HG02885 (cell line): ENCODE results near the gene ITIH2.
"Not testable (repeated sequence)": the region's sequence is repeated elsewhere in the genome, so short reads cannot be mapped to it uniquely, and the experiment has no call there.

Source experiments
- ATAC-seq: cut with Tn5 transposase; IDR thresholded peaks from one replicate; pipeline ENCODE4 v1.9.1; 2021; ENCODE audit warnings: mild to moderate bottlenecking; ENCODE audit not compliant: unreplicated experiment, poor library complexity

The ITIH2 gene

GRCh38 chr10:7692368-7692767 lies 10.7 kb upstream of the ITIH2 start:
- ATAC-seq, result not testable (repeated sequence)

- ATAC-seq, result not testable (repeated sequence)
These were observed 9.9 kb upstream of the ITIH2 start for GRCh38 chr10:7693194-7693593.

- ATAC-seq, result no peak
These were observed 6.6 kb upstream of the ITIH2 start for GRCh38 chr10:7696545-7696944.

- ATAC-seq, result no peak
These were observed 5.7 kb upstream of the ITIH2 start for GRCh38 chr10:7697426-7697825.

GRCh38 chr10:7700577-7701125 lies 2.5 kb upstream of the ITIH2 start:
- no peak for ATAC-seq

- no peak for ATAC-seq
These were observed 1.9 kb upstream of the ITIH2 start for GRCh38 chr10:7701158-7701742.

- ATAC-seq, result no peak
These were observed 766 bp upstream of the ITIH2 start for GRCh38 chr10:7702288-7702812.

GRCh38 chr10:7704071-7705016 lies 1.2 kb downstream of the ITIH2 start:
- no peak for ATAC-seq

- no peak for ATAC-seq
These were observed 2.2 kb downstream of the ITIH2 start for GRCh38 chr10:7705341-7705740.

GRCh38 chr10:7706534-7707073 lies 3.5 kb downstream of the ITIH2 start:
- no peak for ATAC-seq

- no peak for ATAC-seq
These were observed 4.0 kb downstream of the ITIH2 start for GRCh38 chr10:7707102-7707501.

GRCh38 chr10:7707858-7708622 lies 4.9 kb downstream of the ITIH2 start:
- ATAC-seq, result no peak

- no peak for ATAC-seq
These were observed 5.7 kb downstream of the ITIH2 start for GRCh38 chr10:7708832-7709231.

- no peak for ATAC-seq
These were observed 7.3 kb downstream of the ITIH2 start for GRCh38 chr10:7710446-7710845.

- ATAC-seq, result not testable (repeated sequence)
These were observed 8.0 kb downstream of the ITIH2 start for GRCh38 chr10:7711075-7711474.

GRCh38 chr10:7715515-7715914 lies 12.4 kb downstream of the ITIH2 start:
- no peak for ATAC-seq

GRCh38 chr10:7717767-7718166 lies 14.7 kb downstream of the ITIH2 start:
- no peak for ATAC-seq

GRCh38 chr10:7718685-7719084 lies 15.6 kb downstream of the ITIH2 start:
- no peak for ATAC-seq

- ATAC-seq, result no peak
These were observed 17.4 kb downstream of the ITIH2 start for GRCh38 chr10:7720478-7720877.

GRCh38 chr10:7722927-7723529 lies 19.9 kb downstream of the ITIH2 start:
- no peak for ATAC-seq
